ENCODE measurements around the gene CHRNA4.

GRCh38 chr20:63350196-63350595, 11.0 kb downstream of the CHRNA4 start:
- TF ChIP-seq, protein P1, sequence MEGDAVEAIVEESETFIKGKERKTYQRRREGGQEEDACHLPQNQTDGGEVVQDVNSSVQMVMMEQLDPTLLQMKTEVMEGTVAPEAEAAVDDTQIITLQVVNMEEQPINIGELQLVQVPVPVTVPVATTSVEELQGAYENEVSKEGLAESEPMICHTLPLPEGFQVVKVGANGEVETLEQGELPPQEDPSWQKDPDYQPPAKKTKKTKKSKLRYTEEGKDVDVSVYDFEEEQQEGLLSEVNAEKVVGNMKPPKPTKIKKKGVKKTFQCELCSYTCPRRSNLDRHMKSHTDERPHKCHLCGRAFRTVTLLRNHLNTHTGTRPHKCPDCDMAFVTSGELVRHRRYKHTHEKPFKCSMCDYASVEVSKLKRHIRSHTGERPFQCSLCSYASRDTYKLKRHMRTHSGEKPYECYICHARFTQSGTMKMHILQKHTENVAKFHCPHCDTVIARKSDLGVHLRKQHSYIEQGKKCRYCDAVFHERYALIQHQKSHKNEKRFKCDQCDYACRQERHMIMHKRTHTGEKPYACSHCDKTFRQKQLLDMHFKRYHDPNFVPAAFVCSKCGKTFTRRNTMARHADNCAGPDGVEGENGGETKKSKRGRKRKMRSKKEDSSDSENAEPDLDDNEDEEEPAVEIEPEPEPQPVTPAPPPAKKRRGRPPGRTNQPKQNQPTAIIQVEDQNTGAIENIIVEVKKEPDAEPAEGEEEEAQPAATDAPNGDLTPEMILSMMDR (IDR thresholded peaks at IDR 0.05) = no peak
- TF ChIP-seq POLR2A (IDR thresholded peaks at IDR 0.05) = no peak
